Measurements from ENCODE around the gene GRIPAP1.
"Not testable (repeated sequence)": the region's sequence is repeated elsewhere in the genome, so short reads cannot be mapped to it uniquely, and the experiment has no call there.

The GRIPAP1 gene

GRCh38 chrX:48997455-48997854, 4.6 kb downstream of the GRIPAP1 start:
- DNase-seq = no peak

- no peak for DNase-seq
Observed at GRCh38 chrX:48996969-48997368, 5.1 kb downstream of the GRIPAP1 start.

- no peak for DNase-seq
Observed at GRCh38 chrX:48992341-48992740, 9.7 kb downstream of the GRIPAP1 start.

GRCh38 chrX:48989483-48989882, 12.6 kb downstream of the GRIPAP1 start:
- no peak for DNase-seq

- no peak for DNase-seq
Observed at GRCh38 chrX:48983896-48984295, 18.2 kb downstream of the GRIPAP1 start.

GRCh38 chrX:48983081-48983480, 19.0 kb downstream of the GRIPAP1 start:
- DNase-seq = no peak

- no peak for DNase-seq
Observed at GRCh38 chrX:48981178-48981577, 20.9 kb downstream of the GRIPAP1 start.

- DNase-seq = not testable (repeated sequence)
Observed at GRCh38 chrX:48980341-48980740, 21.7 kb downstream of the GRIPAP1 start.

- DNase-seq = no peak
Observed at GRCh38 chrX:48978226-48978625, 23.8 kb downstream of the GRIPAP1 start.

- DNase-seq = no peak
Observed at GRCh38 chrX:48976086-48976485, 26.0 kb downstream of the GRIPAP1 start.

- no peak for DNase-seq
Observed at GRCh38 chrX:48975541-48975940, 26.5 kb downstream of the GRIPAP1 start.

- no peak for DNase-seq
Observed at GRCh38 chrX:48975041-48975440, 27.0 kb downstream of the GRIPAP1 start.

GRCh38 chrX:48974574-48974973, 27.5 kb downstream of the GRIPAP1 start:
- DNase-seq = no peak

GRCh38 chrX:48974033-48974432, 28.0 kb downstream of the GRIPAP1 start:
- DNase-seq = no peak

- peak; percentile 30 for DNase-seq
Observed at GRCh38 chrX:48972220-48973164, 29.6 kb downstream of the GRIPAP1 start.

- peak; percentile 48 for DNase-seq
Observed at GRCh38 chrX:48971249-48972219, 30.5 kb downstream of the GRIPAP1 start, which contains the start of gene KCND1. Gene KCND1, minus strand, starts transcription at chrX:48971844. Its CDS starts 1,573 bp downstream, at chrX:48970271.

GRCh38 chrX:48969471-48969870, 32.6 kb downstream of the GRIPAP1 start:
- DNase-seq = no peak

GRCh38 chrX:48968377-48968776, 33.7 kb downstream of the GRIPAP1 start:
- no peak for DNase-seq

GRCh38 chrX:48966796-48967579, 35.1 kb downstream of the GRIPAP1 start:
- DNase-seq = no peak

- DNase-seq = no peak
Observed at GRCh38 chrX:48965959-48966358, 36.1 kb downstream of the GRIPAP1 start.

- DNase-seq = no peak
Observed at GRCh38 chrX:48961585-48962091, 40.4 kb downstream of the GRIPAP1 start.

GRCh38 chrX:48960291-48960690, 41.8 kb downstream of the GRIPAP1 start:
- DNase-seq = no peak

Measured in NCI-H345 (cell line).